ENCODE results near the gene ARHGAP32. TPM values are rescaled to one million over a fixed set of nuclear protein-coding genes. Genes with fewer than 3 reads are reported as not detected.

The ARHGAP32 gene
- total RNA-seq, 8 experiments from 2014 or later: 5.8 to 23.0 (median 18.4) TPM

DNA sequence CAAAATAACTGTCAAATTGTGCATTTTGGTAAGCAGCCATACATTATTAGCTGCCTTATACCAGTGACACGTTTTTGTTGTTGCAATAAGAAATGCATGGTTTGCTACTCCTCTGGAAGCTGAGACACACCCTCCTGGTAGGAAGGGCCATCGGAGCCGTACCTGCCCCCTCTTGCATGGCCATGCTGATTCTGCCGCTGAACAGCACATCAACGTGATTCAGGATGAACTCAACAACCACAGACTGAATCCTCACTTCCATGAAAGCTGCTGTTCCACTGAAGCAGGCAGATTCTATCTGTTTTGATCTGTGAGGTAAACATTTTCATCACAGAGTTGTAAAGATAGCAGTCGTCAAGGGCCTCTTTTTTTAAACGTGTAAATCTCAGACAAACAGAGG lies 210.9 kb downstream of the ARHGAP32 start:
- WGBS, 10 experiments: 20 to 93% (median 69%) methylated on average over 1 to 6 of the region's 7 CpGs; no CpG with 5 or more reads in 1 of the 10 experiments

GRCh38 chr11:128970598-128971190 lies 221.4 kb downstream of the ARHGAP32 start:
- 95 to 100% (median 98%) methylated on average over 1 to 8 of the region's 13 CpGs; no CpG with 5 or more reads in 3 of the 10 experiments for WGBS, 10 experiments
- in situ Hi-C loops (cut with MboI; ENCODE audit: low pct_unique_long_range_greater_than_20kb in 2 of 9, low sequenced_read_pairs in 9 of 9, unreplicated experiment in 9 of 9): loop anchor here in 2 of 9 experiments (25.0 kb wide), 3 partner anchors 342 to 933 kb away; no protein-coding TSS in a partner anchor

More for the DNA sequence above, 210.9 kb downstream of the ARHGAP32 start:
- no peak for ATAC-seq (replicated peaks in 6 of 8)
- no peak overlapping the region for H3K27ac ChIP-seq
- H3K4me3 ChIP-seq: no peak overlapping the region
- in situ Hi-C loops (cut with MboI; ENCODE audit: low pct_unique_long_range_greater_than_20kb in 2 of 9, low sequenced_read_pairs in 9 of 9, unreplicated experiment in 9 of 9): loop anchor here in 1 of 9 experiments (25.0 kb wide), 1 partner anchor 106 kb away; no protein-coding TSS in a partner anchor
- no peaks in the 10 kb centered on the region for H3K4me1 ChIP-seq (replicated peaks in 1 of 2)

GRCh38 chr11:128968916-128969315 lies 223.2 kb downstream of the ARHGAP32 start:
- peak in 1 of 8 experiments; percentile 12 for ATAC-seq (replicated peaks in 6 of 8)
- H3K4me3 ChIP-seq: no peak overlapping the region
- in situ Hi-C loops (cut with MboI; ENCODE audit: low pct_unique_long_range_greater_than_20kb in 2 of 9, low sequenced_read_pairs in 9 of 9, unreplicated experiment in 9 of 9): loop anchor here in 2 of 9 experiments (25.0 kb wide), 3 partner anchors 343 to 932 kb away; no protein-coding TSS in a partner anchor
- WGBS, 10 experiments: 0 to 100% (median 100%) methylated on average over 1 to 6 of the region's 9 CpGs; no CpG with 5 or more reads in 2 of the 10 experiments
- no peak overlapping the region for H3K27ac ChIP-seq
- H3K4me1 ChIP-seq (replicated peaks in 1 of 2): peaks cover 0 to 5% of the 10 kb centered on the region in 2 donors

More at GRCh38 chr11:128970598-128971190, 221.4 kb downstream of the ARHGAP32 start:
- ATAC-seq (replicated peaks in 6 of 8): no peak
- H3K4me1 ChIP-seq (replicated peaks in 1 of 2): no peaks in the 10 kb centered on the region
- no peak overlapping the region for H3K4me3 ChIP-seq
- H3K27ac ChIP-seq: no peak overlapping the region

DNA sequence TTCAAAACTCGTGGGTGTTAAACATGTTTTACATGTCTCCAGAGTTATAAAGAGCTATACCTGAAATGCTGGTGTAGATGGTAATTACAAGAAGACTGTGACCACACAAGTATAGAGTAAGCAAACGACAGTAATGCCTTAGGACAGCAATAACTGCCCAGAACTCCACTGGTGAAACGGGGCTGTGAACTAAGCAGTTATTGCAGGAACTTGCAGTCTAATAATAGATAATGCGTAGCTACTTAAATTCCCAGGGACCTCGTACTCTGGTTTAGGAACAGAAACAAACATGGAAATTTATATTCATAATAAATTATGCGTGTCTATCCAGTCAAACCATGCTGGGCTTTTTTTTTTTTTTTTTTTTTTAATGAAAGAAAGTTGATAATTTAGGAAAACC lies 224.5 kb downstream of the ARHGAP32 start:
- in situ Hi-C loops (cut with MboI; ENCODE audit: low pct_unique_long_range_greater_than_20kb in 2 of 9, low sequenced_read_pairs in 9 of 9, unreplicated experiment in 9 of 9): loop anchor here in 2 of 9 experiments (25.0 kb wide), 3 partner anchors 345 to 930 kb away; no protein-coding TSS in a partner anchor
- H3K4me1 ChIP-seq (replicated peaks in 1 of 2): peaks cover 0 to 5% of the 10 kb centered on the region in 2 donors
- WGBS, 10 experiments: 53 to 100% (median 86%) methylated on average over 1 to 6 of the region's 6 CpGs
- peak in 1 of 8 experiments; percentile 31 for ATAC-seq (replicated peaks in 6 of 8)
- no peak overlapping the region for H3K4me3 ChIP-seq
- no peak overlapping the region for H3K27ac ChIP-seq

DNA sequence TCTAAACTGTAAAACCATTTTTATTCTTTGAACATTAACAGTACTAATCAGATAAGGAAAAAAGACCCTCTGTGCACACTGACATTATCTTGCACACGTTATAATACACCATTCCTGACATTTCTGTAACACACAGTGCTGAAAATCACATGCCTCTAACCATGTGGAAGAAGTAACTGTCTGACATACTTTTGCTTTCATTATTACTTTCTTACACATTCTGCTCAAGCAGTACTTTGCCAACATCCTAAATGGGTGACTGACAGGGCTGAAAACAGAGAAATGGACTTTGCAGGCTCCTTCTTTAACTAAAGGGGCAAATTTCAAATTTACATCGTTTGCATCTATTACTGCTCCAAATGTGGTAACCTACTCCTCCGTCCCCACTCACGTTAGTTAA lies 226.6 kb downstream of the ARHGAP32 start:
- in situ Hi-C loops (cut with MboI; ENCODE audit: low pct_unique_long_range_greater_than_20kb in 2 of 9, low sequenced_read_pairs in 9 of 9, unreplicated experiment in 9 of 9): loop anchor here in 2 of 9 experiments (25.0 kb wide), 3 partner anchors 347 to 928 kb away; no protein-coding TSS in a partner anchor
- peak in 2 of 8 experiments; percentile 64 to 72 for ATAC-seq (replicated peaks in 6 of 8)
- no peak overlapping the region for H3K4me3 ChIP-seq
- peaks cover 0 to 5% of the 10 kb centered on the region in 2 donors for H3K4me1 ChIP-seq (replicated peaks in 1 of 2)
- H3K27ac ChIP-seq: no peak overlapping the region
- 48 to 90% (median 65%) methylated on average over 1 to 4 of the region's 4 CpGs; no CpG with 5 or more reads in 1 of the 10 experiments for WGBS, 10 experiments

DNA sequence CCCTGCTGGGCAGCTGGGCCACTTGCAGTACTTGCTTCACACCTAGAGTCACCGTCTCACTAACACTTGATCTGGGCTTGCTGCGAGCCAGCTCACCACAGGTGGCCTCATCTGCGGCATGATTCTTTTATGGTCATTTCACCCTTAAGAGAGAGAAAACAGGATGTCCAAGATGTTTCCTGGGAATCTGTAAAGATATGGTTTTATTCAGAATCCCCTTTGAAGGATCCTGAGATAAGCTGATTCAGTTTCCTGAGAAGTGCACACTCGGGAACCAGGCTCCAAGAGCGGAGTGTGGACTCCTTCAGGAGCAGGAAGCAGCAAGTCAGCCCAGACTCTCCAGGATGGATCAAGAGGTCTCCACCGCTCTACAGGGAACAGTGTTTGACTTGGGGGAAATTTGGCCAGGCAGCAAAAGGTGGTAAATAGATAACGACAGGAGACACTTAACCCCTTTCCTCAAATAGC lies 227.6 kb downstream of the ARHGAP32 start:
- ATAC-seq (replicated peaks in 6 of 8): no peak
- in situ Hi-C loops (cut with MboI; ENCODE audit: low pct_unique_long_range_greater_than_20kb in 2 of 9, low sequenced_read_pairs in 9 of 9, unreplicated experiment in 9 of 9): loop anchor here in 2 of 9 experiments (25.0 kb wide), 3 partner anchors 348 to 927 kb away; no protein-coding TSS in a partner anchor
- Histone ChIP-seq H3K27ac (no peak overlapping the region), H3K4me3 (no peak overlapping the region), H3K4me1 (replicated peaks in 1 of 2) (peaks cover 0 to 5% of the 10 kb centered on the region in 2 donors)
- 52 to 100% (median 89%) methylated on average over 2 to 4 of the region's 7 CpGs; no CpG with 5 or more reads in 1 of the 10 experiments for WGBS, 10 experiments

DNA sequence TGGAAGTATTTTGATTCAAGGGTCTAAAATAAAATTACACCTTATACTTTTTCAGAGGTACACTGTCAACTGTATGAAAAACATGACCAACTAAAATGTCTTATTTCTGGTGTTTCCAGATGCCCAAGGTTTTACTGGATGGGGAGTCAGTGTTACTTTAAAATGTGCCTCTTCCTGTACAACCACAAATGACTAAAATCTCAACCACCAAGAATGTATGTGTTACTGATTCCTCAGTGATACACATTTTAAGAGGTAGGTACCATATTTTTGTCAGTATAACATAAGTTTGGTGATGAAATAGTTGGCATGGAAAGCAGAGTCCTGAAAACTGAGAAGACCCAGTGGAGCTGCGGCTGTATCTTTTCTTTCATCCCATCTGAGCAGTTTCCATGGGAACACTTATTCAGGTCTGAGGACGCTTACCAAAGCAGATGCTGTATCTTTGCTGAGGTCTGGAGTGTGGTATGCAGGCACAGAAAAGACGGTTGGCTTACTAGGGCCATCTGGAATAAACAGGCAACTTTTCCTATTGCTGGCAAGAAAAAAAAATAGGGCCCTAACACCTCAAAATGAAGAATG lies 228.3 kb downstream of the ARHGAP32 start:
- H3K27ac ChIP-seq: no peak overlapping the region
- peak in 1 of 8 experiments; percentile 69 for ATAC-seq (replicated peaks in 6 of 8)
- no peak overlapping the region for H3K4me3 ChIP-seq
- peaks cover 0 to 5% of the 10 kb centered on the region in 2 donors for H3K4me1 ChIP-seq (replicated peaks in 1 of 2)
- WGBS, 10 experiments: 40 to 83% (median 61%) methylated on average over 2 to 3 of the region's 3 CpGs; no CpG with 5 or more reads in 4 of the 10 experiments
- in situ Hi-C loops (cut with MboI; ENCODE audit: low pct_unique_long_range_greater_than_20kb in 2 of 9, low sequenced_read_pairs in 9 of 9, unreplicated experiment in 9 of 9): loop anchor here in 2 of 9 experiments (25.0 kb wide), 3 partner anchors 348 to 927 kb away; no protein-coding TSS in a partner anchor

DNA sequence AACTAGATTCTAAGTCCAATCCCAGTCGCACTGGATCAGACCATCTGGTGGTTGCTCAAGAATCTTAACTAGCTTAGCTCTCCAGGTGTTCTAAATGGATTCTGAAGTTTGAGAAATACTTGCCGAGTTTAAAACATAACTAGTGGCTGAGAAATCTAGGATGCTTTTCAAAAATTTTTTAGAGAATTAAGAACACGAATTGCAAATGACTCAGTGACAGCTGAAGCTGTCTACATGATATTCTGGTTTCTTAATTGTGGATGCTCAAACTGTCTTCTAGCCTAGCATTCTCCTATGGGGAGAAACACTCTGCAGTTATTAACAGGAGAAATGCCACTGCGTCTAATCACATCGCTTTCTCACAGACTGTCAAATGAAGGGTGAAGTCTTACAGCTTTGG lies 229.2 kb downstream of the ARHGAP32 start:
- no peak for ATAC-seq (replicated peaks in 6 of 8)
- peaks cover 0 to 5% of the 10 kb centered on the region in 2 donors for H3K4me1 ChIP-seq (replicated peaks in 1 of 2)
- no peak overlapping the region for H3K27ac ChIP-seq
- 60 to 98% (median 90%) methylated on average over 1 to 5 of the region's 5 CpGs for WGBS, 10 experiments
- H3K4me3 ChIP-seq: no peak overlapping the region
- in situ Hi-C loops (cut with MboI; ENCODE audit: low pct_unique_long_range_greater_than_20kb in 2 of 9, low sequenced_read_pairs in 9 of 9, unreplicated experiment in 9 of 9): loop anchor here in 2 of 9 experiments (25.0 kb wide), 3 partner anchors 349 to 926 kb away; no protein-coding TSS in a partner anchor

DNA sequence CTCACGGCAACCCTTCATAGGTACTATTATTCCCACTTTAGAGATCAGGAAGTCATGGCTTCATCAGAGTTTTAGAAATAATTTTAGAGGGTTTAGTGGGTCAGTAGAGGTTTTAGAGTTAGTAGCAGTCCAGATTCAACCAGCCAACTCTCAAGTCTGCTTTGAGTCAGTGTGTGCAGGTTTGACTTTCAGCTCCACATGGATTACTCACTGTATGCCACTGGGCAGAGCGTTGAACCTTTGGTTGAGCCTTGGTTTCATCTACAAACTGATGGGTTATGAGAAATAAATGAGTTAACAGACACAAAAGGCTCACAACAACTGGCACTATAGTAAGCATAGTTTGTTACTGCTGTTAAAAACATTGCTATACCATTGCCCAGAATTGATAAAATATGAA lies 230.5 kb downstream of the ARHGAP32 start:
- 75 to 100% (median 100%) methylated on average over 1 to 2 of the region's 2 CpGs; no CpG with 5 or more reads in 1 of the 10 experiments for WGBS, 10 experiments
- in situ Hi-C loops (cut with MboI; ENCODE audit: low pct_unique_long_range_greater_than_20kb in 2 of 9, low sequenced_read_pairs in 9 of 9, unreplicated experiment in 9 of 9): loop anchor here in 2 of 9 experiments (25.0 kb wide), 3 partner anchors 351 to 924 kb away; no protein-coding TSS in a partner anchor

GRCh38 chr11:128957202-128957482 lies 235.0 kb downstream of the ARHGAP32 start:
- ATAC-seq (replicated peaks in 6 of 8): peak in 2 of 8 experiments; percentile 25 to 36
- in situ Hi-C loops (cut with MboI; ENCODE audit: low pct_unique_long_range_greater_than_20kb in 2 of 9, low sequenced_read_pairs in 9 of 9, unreplicated experiment in 9 of 9): loop anchor here in 8 of 9 experiments (5.0 to 25.0 kb wide), 5 partner anchors 72 to 920 kb away; no protein-coding TSS in a partner anchor

More for the DNA sequence above, 230.5 kb downstream of the ARHGAP32 start:
- no peak overlapping the region for H3K4me3 ChIP-seq
- ATAC-seq (replicated peaks in 6 of 8): no peak
- H3K27ac ChIP-seq: no peak overlapping the region
- H3K4me1 ChIP-seq (replicated peaks in 1 of 2): peaks cover 0 to 5% of the 10 kb centered on the region in 2 donors

DNA sequence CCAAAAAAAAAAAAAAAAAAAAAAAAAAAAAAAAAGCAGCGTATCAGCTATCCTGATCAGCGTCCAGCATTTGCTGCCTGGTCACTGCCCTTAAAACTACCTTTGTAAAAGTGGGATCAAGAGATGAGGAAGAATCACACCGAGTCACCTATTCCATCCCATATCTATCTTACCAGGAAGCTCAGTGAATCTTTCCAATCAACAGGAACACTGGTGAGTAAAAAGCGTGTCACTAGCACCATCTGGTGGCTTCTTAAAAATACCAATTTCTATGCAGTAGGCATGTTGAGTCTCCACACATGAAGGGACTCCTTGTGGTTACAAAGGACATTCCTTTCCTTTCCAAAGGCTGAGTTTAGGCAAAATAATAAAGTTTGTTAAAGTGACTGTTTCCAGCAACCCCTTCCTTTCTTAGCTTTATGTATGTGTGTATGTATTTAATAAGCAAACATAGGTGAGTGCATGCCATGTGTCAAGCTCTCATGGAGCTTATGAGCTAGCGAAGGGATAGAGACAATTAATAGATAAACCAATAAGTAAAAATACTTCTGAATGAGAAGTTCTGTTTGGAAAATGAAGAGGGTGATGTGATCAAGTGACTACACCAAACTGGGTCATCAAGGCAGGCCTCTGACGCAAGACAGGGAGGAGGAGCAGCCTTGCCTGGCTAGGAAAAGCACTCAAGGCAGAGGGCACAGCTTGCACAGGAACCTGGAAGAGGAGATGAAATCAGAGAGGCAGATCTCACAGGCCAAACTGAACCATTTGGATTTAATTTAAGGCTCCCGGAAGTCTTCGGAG lies 235.5 kb downstream of the ARHGAP32 start:
- H3K27ac ChIP-seq: no peak overlapping the region
- peak; percentile 70 to 91 (median 87) for ATAC-seq (replicated peaks in 6 of 8)
- 0 to 56% (median 26%) methylated on average over 1 to 6 of the region's 8 CpGs for WGBS, 10 experiments
- no peak overlapping the region for H3K4me3 ChIP-seq
- H3K4me1 ChIP-seq (replicated peaks in 1 of 2): no peaks in the 10 kb centered on the region
- in situ Hi-C loops (cut with MboI; ENCODE audit: low pct_unique_long_range_greater_than_20kb in 2 of 9, low sequenced_read_pairs in 9 of 9, unreplicated experiment in 9 of 9): loop anchor here in 8 of 9 experiments (5.0 to 25.0 kb wide), 5 partner anchors 72 to 919 kb away; no protein-coding TSS in a partner anchor

More at GRCh38 chr11:128957202-128957482, 235.0 kb downstream of the ARHGAP32 start:
- Histone ChIP-seq H3K4me3 (no peak overlapping the region), H3K4me1 (replicated peaks in 1 of 2) (no peaks in the 10 kb centered on the region), H3K27ac (no peak overlapping the region)
- 10 to 100% (median 90%) methylated on average over 1 to 3 of the region's 8 CpGs; no CpG with 5 or more reads in 4 of the 10 experiments for WGBS, 10 experiments

- no peaks in the 10 kb centered on the region for H3K4me1 ChIP-seq (replicated peaks in 1 of 2)
- ATAC-seq (replicated peaks in 6 of 8): no peak
- WGBS, 10 experiments: 0 to 82% (median 78%) methylated on average over 1 to 3 of the region's 3 CpGs; no CpG with 5 or more reads in 5 of the 10 experiments
- H3K4me3 ChIP-seq: no peak overlapping the region
- H3K27ac ChIP-seq: no peak overlapping the region
- in situ Hi-C loops (cut with MboI; ENCODE audit: low pct_unique_long_range_greater_than_20kb in 2 of 9, low sequenced_read_pairs in 9 of 9, unreplicated experiment in 9 of 9): loop anchor here in 8 of 9 experiments (5.0 to 25.0 kb wide), 5 partner anchors 71 to 918 kb away; no protein-coding TSS in a partner anchor
Observed at GRCh38 chr11:128955636-128956035, 236.5 kb downstream of the ARHGAP32 start.
